Testis (tissue), 2 donors: ENCODE results near the gene HMCN1.

Source experiments
- POLR2A ChIP-seq: fragments of 450-650 bp; IDR thresholded peaks from one replicate; pipeline ENCODE4 v1.6.1; 2017; ENCODE audit warnings: antibody characterized with exemption, mild to moderate bottlenecking, moderate library complexity
- TF ChIP-seq, protein P1 (sequence below), 3 experiments: fragments of 450-650 bp in 2 of 3; fragments of 200-600 bp in 1 of 3; sonication (generic) in 1 of 3; IDR thresholded peaks; one replicate each; pipeline ENCODE4 v1.5.1; 2016 to 2019; ENCODE audit warnings: antibody characterized with exemption in 3 of 3, mild to moderate bottlenecking in 2 of 3, moderate library complexity in 1 of 3

GRCh38 chr1:185816460-185816859 lies 82.3 kb downstream of the HMCN1 start:
- TF ChIP-seq POLR2A = no peak
- TF ChIP-seq, protein P1, sequence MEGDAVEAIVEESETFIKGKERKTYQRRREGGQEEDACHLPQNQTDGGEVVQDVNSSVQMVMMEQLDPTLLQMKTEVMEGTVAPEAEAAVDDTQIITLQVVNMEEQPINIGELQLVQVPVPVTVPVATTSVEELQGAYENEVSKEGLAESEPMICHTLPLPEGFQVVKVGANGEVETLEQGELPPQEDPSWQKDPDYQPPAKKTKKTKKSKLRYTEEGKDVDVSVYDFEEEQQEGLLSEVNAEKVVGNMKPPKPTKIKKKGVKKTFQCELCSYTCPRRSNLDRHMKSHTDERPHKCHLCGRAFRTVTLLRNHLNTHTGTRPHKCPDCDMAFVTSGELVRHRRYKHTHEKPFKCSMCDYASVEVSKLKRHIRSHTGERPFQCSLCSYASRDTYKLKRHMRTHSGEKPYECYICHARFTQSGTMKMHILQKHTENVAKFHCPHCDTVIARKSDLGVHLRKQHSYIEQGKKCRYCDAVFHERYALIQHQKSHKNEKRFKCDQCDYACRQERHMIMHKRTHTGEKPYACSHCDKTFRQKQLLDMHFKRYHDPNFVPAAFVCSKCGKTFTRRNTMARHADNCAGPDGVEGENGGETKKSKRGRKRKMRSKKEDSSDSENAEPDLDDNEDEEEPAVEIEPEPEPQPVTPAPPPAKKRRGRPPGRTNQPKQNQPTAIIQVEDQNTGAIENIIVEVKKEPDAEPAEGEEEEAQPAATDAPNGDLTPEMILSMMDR (IDR thresholded peaks at IDR 0.05) = no peak
